Measurements from ENCODE around the gene FBXO31. TPM values are rescaled to one million over a fixed set of nuclear protein-coding genes. Genes with fewer than 3 reads are reported as not detected.

FBXO31 gene
- total and polyA plus RNA-seq, 2 donors (not counting 1 experiment from before 2014, with no cell fraction given) = 17.8 to 32.9 TPM

- Histone ChIP-seq H3K4me2 (replicated peaks; ENCODE audit: low read depth, low read length, poor library complexity, severe bottlenecking) (no peak overlapping the region), H2AFZ (ENCODE audit: insufficient read depth, low read depth, low read length, poor library complexity, severe bottlenecking) (no peak overlapping the region), H3K4me3 (ENCODE audit: control extremely low read depth in 1 of 5, extremely low read depth in 1 of 5, insufficient read depth in 1 of 5, low read depth in 2 of 5, low read length in 4 of 5) (no peak overlapping the region), H3K36me3 (replicated peaks in 1 of 2; ENCODE audit: control extremely low read depth in 1 of 2, control insufficient read depth in 1 of 2, extremely low read depth in 1 of 2, insufficient read depth in 2 of 2, low read length in 1 of 2) (peaks cover 0 to 42% of the 10 kb centered on the region in 2 experiments), H4K20me1 (ENCODE audit: control insufficient read depth, insufficient read depth, low read length, poor library complexity, severe bottlenecking) (peaks cover 16% of the 10 kb centered on the region), H3K27ac (ENCODE audit: low read length in 2 of 2) (no peak overlapping the region), H3K79me2 (ENCODE audit: control insufficient read depth, insufficient read depth, low read length) (peaks cover 42% of the 10 kb centered on the region), H3K4me1 (ENCODE audit: control insufficient read depth in 2 of 2, insufficient read depth in 2 of 2, low read length in 2 of 2) (peaks cover 0 to 4% of the 10 kb centered on the region in 2 donors), H3K9me3 (ENCODE audit: control extremely low read depth in 1 of 3, control insufficient read depth in 2 of 3, insufficient read depth in 1 of 3, low read length in 2 of 3) (no peaks in the 10 kb centered on the region), H3K9ac (ENCODE audit: low read length) (no peak overlapping the region), H3K27me3 (replicated peaks in 1 of 4; ENCODE audit: control extremely low read depth in 1 of 4, control insufficient read depth in 3 of 4, insufficient read depth in 4 of 4, low read length in 3 of 4) (no peaks in the 10 kb centered on the region)
- ATAC-seq (ENCODE audit: low read depth) = no peak
- intact Hi-C loops (cut with micrococcal nuclease) = no loop called here
- DNase-seq = no peak
- H3K4me3 Mint-ChIP-seq = no peak overlapping the region
- ChIA-PET CTCF (no interaction called here), POLR2A (no interaction called here)
- H3K27me3 Mint-ChIP-seq = no peaks in the 10 kb centered on the region
- no peak for TF ChIP-seq EZH2 (IDR thresholded peaks at IDR 0.05; ENCODE audit: borderline replicate concordance, insufficient read depth, low read depth, low read length, poor library complexity, severe bottlenecking)
- TF ChIP-seq CTCF (IDR thresholded peaks at IDR 0.05) = no peak
- H3K9me3 Mint-ChIP-seq (ENCODE audit: insufficient read depth) = no peaks in the 10 kb centered on the region
- no peak overlapping the region for H3K27ac Mint-ChIP-seq
- peaks cover 5% of the 10 kb centered on the region for H3K4me1 Mint-ChIP-seq
- 96% methylated on average over 20 of the region's 21 CpGs for WGBS (ENCODE audit: insufficient coverage)
These were observed 37.0 kb downstream of the FBXO31 start for GRCh38 chr16:87346517-87347060.

GRCh38 chr16:87345726-87346424 lies 37.7 kb downstream of the FBXO31 start:
- Histone ChIP-seq H3K4me3 (ENCODE audit: control extremely low read depth in 1 of 5, extremely low read depth in 1 of 5, insufficient read depth in 1 of 5, low read depth in 2 of 5, low read length in 4 of 5) (no peak overlapping the region), H2AFZ (ENCODE audit: insufficient read depth, low read depth, low read length, poor library complexity, severe bottlenecking) (no peak overlapping the region), H3K36me3 (replicated peaks in 1 of 2; ENCODE audit: control extremely low read depth in 1 of 2, control insufficient read depth in 1 of 2, extremely low read depth in 1 of 2, insufficient read depth in 2 of 2, low read length in 1 of 2) (peaks cover 0 to 42% of the 10 kb centered on the region in 2 experiments), H3K79me2 (ENCODE audit: control insufficient read depth, insufficient read depth, low read length) (peaks cover 41% of the 10 kb centered on the region), H3K27me3 (replicated peaks in 1 of 4; ENCODE audit: control extremely low read depth in 1 of 4, control insufficient read depth in 3 of 4, insufficient read depth in 4 of 4, low read length in 3 of 4) (no peaks in the 10 kb centered on the region), H3K27ac (ENCODE audit: low read length in 2 of 2) (peak overlapping the region in 1 of 2 donors; percentile 50), H3K4me2 (replicated peaks; ENCODE audit: low read depth, low read length, poor library complexity, severe bottlenecking) (peak overlapping the region; percentile 32), H3K4me1 (ENCODE audit: control insufficient read depth in 2 of 2, insufficient read depth in 2 of 2, low read length in 2 of 2) (peaks cover 0 to 4% of the 10 kb centered on the region in 2 donors), H3K9me3 (ENCODE audit: control extremely low read depth in 1 of 3, control insufficient read depth in 2 of 3, insufficient read depth in 1 of 3, low read length in 2 of 3) (no peaks in the 10 kb centered on the region), H3K9ac (ENCODE audit: low read length) (no peak overlapping the region), H4K20me1 (ENCODE audit: control insufficient read depth, insufficient read depth, low read length, poor library complexity, severe bottlenecking) (peaks cover 16% of the 10 kb centered on the region)
- no peak for DNase-seq
- over 99% methylated on average over 23 of the region's 28 CpGs for WGBS (ENCODE audit: insufficient coverage)
- ChIA-PET CTCF (no interaction called here), POLR2A (no interaction called here)
- Mint-ChIP-seq H3K27me3 (no peaks in the 10 kb centered on the region), H3K27ac (no peak overlapping the region), H3K4me3 (no peak overlapping the region), H3K9me3 (ENCODE audit: insufficient read depth) (no peaks in the 10 kb centered on the region), H3K4me1 (peaks cover 5% of the 10 kb centered on the region)
- ATAC-seq (ENCODE audit: low read depth) = no peak
- no peak for TF ChIP-seq EZH2 (IDR thresholded peaks at IDR 0.05; ENCODE audit: borderline replicate concordance, insufficient read depth, low read depth, low read length, poor library complexity, severe bottlenecking)
- no peak for TF ChIP-seq CTCF (IDR thresholded peaks at IDR 0.05)
- intact Hi-C loops (cut with micrococcal nuclease) = no loop called here
